Thymus (tissue), 11 donors: ENCODE results near the gene ATP5MK. TPM values are rescaled to one million over a fixed set of nuclear protein-coding genes. Genes with fewer than 3 reads are reported as not detected.
A peak's percentile ranks its signal among the peaks of the same experiment; 100 is the strongest.
"Not testable (repeated sequence)": the region's sequence is repeated elsewhere in the genome, so short reads cannot be mapped to it uniquely, and the experiment has no call there.

Experiments
- DNase-seq, 9 donors: peaks; one replicate each; pipeline ENCODE4 v3.0.0-alpha.2; 2013; ENCODE audit warnings: low spot score in 9 of 9, low read depth in 6 of 9, missing footprints in 1 of 9
- H3K27ac ChIP-seq, 2 donors: one replicate each; pipeline ENCODE4 v1.5.1; 2013; ENCODE audit warnings: control low read depth in 1 of 2, low read depth in 1 of 2, low read length in 1 of 2, mild to moderate bottlenecking in 1 of 2, moderate library complexity in 1 of 2
- H3K27me3 ChIP-seq, 2 donors: one replicate each; pipeline ENCODE4 v1.5.1; 2013; ENCODE audit warnings: low read length in 1 of 2; ENCODE audit not compliant: control insufficient read depth in 2 of 2, insufficient read depth in 1 of 2
- H3K36me3 ChIP-seq, 2 donors: one replicate each; pipeline ENCODE4 v1.5.1; 2013; ENCODE audit warnings: low read length in 1 of 2, mild to moderate bottlenecking in 1 of 2, moderate library complexity in 1 of 2; ENCODE audit not compliant: control insufficient read depth in 2 of 2, insufficient read depth in 2 of 2
- H3K4me1 ChIP-seq, 2 donors: one replicate each; pipeline ENCODE4 v1.5.1; 2013; ENCODE audit warnings: low read length in 2 of 2; ENCODE audit not compliant: control insufficient read depth in 2 of 2, insufficient read depth in 2 of 2
- H3K4me3 ChIP-seq, 2 donors: one replicate each; pipeline ENCODE4 v1.5.1; 2013; ENCODE audit warnings: low read length in 2 of 2, control low read depth in 1 of 2, mild to moderate bottlenecking in 1 of 2
- H3K9me3 ChIP-seq, 2 donors: one replicate each; pipeline ENCODE4 v1.5.1; 2013; ENCODE audit warnings: low read length in 1 of 2, mild to moderate bottlenecking in 1 of 2; ENCODE audit not compliant: control insufficient read depth in 2 of 2, insufficient read depth in 1 of 2
- WGBS: extraction: QIAGEN DNeasy Blood & Tissue Kit; methylation state at CpG from one replicate; pipeline ENCODE4 v1.1.7; 2013; 5-methylcytosine and 5-hydroxymethylcytosine counted together
- polyA plus RNA-seq: library from polyadenylated mRNA; stranded (reverse); fragments of 200-250 nt; gene quantifications from one replicate; pipeline ENCODE4 v1.2.3, GENCODE V29; 2013
- total RNA-seq: library from RNA; stranded (reverse); fragments of 120-200 nt; gene quantifications from one replicate; pipeline ENCODE4 v1.2.4, GENCODE V29; 2013
- donor health status: healthy.

The ATP5MK gene
- total and polyA plus RNA-seq, 2 donors, result 464 to 772 TPM

DNA sequence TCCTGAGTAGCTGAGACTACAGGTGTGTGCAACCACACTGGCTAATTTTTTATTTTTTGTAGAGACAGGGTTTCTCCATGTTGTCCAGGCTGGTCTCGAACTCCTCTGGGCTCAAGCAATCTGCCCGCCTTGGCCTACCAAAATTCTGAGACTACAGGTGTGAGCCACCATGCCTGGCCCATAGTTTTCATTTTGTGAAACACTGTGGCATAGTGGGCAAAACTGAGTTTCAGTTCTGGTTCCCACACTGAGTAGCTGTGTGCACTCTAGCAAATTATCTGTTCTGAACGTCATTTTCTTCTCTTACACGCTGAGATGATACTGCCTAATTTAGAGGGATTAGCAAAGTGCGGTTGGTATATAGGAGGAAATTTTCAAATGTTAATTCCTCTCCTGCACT, 13.5 kb downstream of the ATP5MK start:
- Histone ChIP-seq H3K36me3 (peaks cover 37 to 66% of the 10 kb centered on the region in 2 donors), H3K4me1 (no peaks in the 10 kb centered on the region), H3K27ac (no peak overlapping the region), H3K4me3 (no peak overlapping the region), H3K27me3 (no peaks in the 10 kb centered on the region), H3K9me3 (no peaks in the 10 kb centered on the region)
- WGBS, result 98% methylated on average over 5 of the region's 5 CpGs
- no peak for DNase-seq

DNA sequence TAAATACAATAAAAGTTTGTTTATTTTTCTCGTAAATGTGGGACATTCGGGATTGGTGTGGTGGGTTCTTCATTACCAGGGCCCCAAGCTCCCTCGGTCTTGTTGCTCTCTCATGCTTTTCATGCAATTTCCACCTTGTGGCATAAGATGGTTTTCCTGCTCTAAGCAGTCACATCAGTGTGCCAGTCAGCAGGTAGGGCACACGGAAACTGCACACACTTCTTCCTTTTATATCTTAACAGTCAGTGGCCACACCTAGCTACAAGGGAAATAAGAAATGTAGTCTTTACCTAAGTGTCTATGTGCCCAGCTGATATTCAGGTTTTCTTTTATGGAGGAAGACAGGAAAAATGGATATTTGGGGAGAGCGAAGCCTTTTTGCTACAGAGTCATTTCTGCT, 22.0 kb downstream of the ATP5MK start:
- H3K4me1 ChIP-seq, result peaks cover 7 to 20% of the 10 kb centered on the region in 2 donors
- DNase-seq, result peak in 1 of 9 donors; percentile 22
- no peak overlapping the region for H3K4me3 ChIP-seq
- WGBS, result 92% methylated on average over 5 of the region's 5 CpGs
- peaks cover 28 to 36% of the 10 kb centered on the region in 2 donors for H3K36me3 ChIP-seq
- H3K27me3 ChIP-seq, result no peaks in the 10 kb centered on the region
- H3K9me3 ChIP-seq, result no peaks in the 10 kb centered on the region
- no peak overlapping the region for H3K27ac ChIP-seq

DNA sequence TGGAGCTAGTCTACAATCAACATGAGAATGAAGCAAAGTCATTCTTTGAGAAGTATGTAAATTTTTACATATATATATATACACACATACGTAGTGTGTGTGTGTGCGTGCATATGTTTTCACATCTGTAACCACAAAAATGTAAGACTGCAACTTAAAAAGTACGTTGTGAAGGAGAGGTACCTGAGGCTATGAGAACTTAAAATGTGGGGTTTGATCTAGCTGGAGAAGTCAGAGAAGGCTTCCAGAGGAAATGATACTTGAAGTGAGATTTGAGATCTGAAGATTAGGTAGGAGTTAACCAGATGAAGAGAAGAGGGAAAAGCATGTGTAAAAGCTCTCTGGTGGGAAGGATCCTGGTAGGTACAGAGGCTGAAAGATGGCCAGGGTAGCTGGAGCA, 22.7 kb downstream of the ATP5MK start:
- Histone ChIP-seq H3K27ac (peak overlapping the region in 1 of 2 donors; percentile 58), H3K4me1 (peaks cover 7 to 26% of the 10 kb centered on the region in 2 donors), H3K9me3 (no peaks in the 10 kb centered on the region), H3K4me3 (no peak overlapping the region), H3K36me3 (peaks cover 28 to 29% of the 10 kb centered on the region in 2 donors), H3K27me3 (no peaks in the 10 kb centered on the region)
- 27% methylated on average over 3 of the region's 3 CpGs for WGBS
- DNase-seq, result peak in 5 of 9 donors; percentile 30 to 63 (median 40)

DNA sequence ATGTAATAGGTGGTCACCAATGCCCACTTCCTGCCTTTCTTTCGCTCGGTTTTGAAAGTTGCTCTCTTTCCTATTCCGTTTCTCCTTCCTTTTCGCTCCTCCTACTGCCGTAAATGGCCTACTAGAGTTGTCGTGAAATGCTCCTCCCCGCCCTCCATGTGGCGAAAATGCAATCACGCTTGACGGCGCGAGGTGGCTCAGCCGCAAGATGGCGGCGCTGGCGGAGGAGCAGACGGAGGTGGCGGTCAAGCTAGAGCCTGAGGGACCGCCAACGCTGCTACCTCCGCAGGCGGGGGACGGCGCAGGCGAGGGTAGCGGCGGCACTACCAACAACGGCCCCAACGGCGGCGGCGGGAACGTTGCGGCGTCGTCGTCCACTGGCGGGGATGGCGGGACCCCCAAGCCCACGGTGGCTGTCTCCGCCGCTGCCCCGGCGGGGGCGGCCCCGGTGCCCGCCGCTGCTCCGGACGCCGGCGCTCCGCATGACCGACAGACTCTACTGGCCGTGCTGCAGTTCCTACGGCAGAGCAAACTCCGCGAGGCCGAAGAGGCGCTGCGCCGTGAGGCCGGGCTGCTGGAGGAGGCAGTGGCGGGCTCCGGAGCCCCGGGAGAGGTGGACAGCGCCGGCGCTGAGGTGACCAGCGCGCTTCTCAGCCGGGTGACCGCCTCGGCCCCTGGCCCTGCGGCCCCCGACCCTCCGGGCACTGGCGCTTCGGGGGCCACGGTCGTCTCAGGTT, 28.3 kb downstream of the ATP5MK start, which contains the start of gene TAF5:
Gene TAF5 (plus strand): TSS at position 195 of the 737 bp plus-strand sequence. CDS start 14 bp downstream, at position 209.
- H3K27me3 ChIP-seq, result no peaks in the 10 kb centered on the region
- no peaks in the 10 kb centered on the region for H3K36me3 ChIP-seq
- H3K27ac ChIP-seq, result peak within 1 kb of the TSS; percentile 90 to 97
- peaks cover 2 to 16% of the 10 kb centered on the region in 2 donors for H3K4me1 ChIP-seq
- peak within 1 kb of the TSS; percentile 71 to 89 for H3K4me3 ChIP-seq
- H3K9me3 ChIP-seq, result no peaks in the 10 kb centered on the region
- DNase-seq, result peak; percentile 86 to 98 (median 94)
- under 1% methylated on average over 81 of the region's 81 CpGs for WGBS

DNA sequence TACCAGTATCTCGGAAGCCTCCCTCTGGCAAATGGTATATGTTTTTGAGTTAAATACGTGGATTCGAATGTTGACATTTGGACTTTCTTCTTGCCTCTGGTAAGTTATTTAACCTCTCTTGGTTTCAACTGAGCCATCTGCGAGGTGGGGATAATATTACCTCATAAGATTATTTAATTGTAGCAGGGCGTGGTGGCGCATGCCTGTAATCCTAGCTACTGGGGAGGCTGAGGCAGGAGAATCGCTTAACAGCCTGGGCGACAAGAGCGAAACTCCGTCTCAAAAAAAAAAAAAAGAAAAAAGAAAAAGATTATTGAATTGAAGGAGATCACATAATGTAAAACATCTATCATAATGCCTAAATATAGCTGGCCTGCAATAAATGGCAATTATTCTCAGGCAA, 28.9 kb downstream of the ATP5MK start:
- peak overlapping the region; percentile 71 to 89 for H3K4me3 ChIP-seq
- peak in 1 of 9 donors; percentile 7 for DNase-seq
- H3K27me3 ChIP-seq, result no peaks in the 10 kb centered on the region
- no peaks in the 10 kb centered on the region for H3K36me3 ChIP-seq
- WGBS, result 66% methylated on average over 10 of the region's 10 CpGs
- H3K4me1 ChIP-seq, result peaks cover 2 to 11% of the 10 kb centered on the region in 2 donors
- no peaks in the 10 kb centered on the region for H3K9me3 ChIP-seq
- peak overlapping the region; percentile 90 to 97 for H3K27ac ChIP-seq

- H3K4me3 ChIP-seq, H3K36me3 ChIP-seq, H3K4me1 ChIP-seq, DNase-seq, H3K27ac ChIP-seq, H3K27me3 ChIP-seq, H3K9me3 ChIP-seq: not testable (repeated sequence)
- WGBS, result 97% methylated on average over 9 of the region's 9 CpGs
These were observed 35.5 kb downstream of the ATP5MK start for GRCh38 chr10:103360791-103361190.

GRCh38 chr10:103359493-103359892, 36.8 kb downstream of the ATP5MK start:
- not testable (repeated sequence) for H3K27me3 ChIP-seq
- 98% methylated on average over 4 of the region's 4 CpGs for WGBS

DNA sequence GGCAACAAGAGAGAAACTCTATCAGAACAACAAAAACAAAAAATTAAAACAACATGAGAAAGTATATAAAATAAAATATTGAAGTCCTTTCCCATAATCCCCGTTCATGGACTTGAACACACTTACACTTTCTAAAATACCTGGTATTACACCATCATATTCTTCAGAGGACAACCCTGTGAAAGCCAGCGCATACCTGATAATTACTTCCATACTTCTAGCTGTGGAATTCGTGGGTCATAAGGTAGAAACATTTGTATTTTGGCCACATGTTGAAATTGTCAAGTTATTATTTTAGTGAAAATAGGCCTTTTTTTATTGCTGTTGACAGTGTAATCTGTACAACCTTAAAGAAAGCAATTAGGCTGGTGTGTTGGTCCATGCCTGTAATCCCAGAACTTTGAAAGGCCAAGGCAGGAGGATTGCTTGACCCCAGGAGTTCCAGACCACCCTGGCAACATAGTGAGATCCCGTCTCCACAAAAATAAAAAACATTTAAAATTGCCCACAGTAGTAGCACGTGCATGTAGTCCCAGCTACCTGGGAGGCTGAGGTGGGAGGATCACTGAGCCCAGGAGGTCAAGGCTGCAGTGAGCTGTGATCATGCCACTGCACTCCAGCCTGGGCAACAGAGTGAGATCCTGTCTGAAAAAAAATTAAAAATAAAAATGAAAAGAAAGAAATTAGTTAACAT, 40.2 kb downstream of the ATP5MK start:
- no peaks in the 10 kb centered on the region for H3K9me3 ChIP-seq
- no peaks in the 10 kb centered on the region for H3K27me3 ChIP-seq
- no peaks in the 10 kb centered on the region for H3K36me3 ChIP-seq
- no peak for DNase-seq
- no peaks in the 10 kb centered on the region for H3K4me1 ChIP-seq
- WGBS, result 94% methylated on average over 5 of the region's 5 CpGs
- no peak overlapping the region for H3K27ac ChIP-seq
- H3K4me3 ChIP-seq, result no peak overlapping the region

More at GRCh38 chr10:103359493-103359892, 36.8 kb downstream of the ATP5MK start:
- H3K9me3 ChIP-seq, H3K27ac ChIP-seq, DNase-seq, H3K4me3 ChIP-seq, H3K36me3 ChIP-seq, H3K4me1 ChIP-seq: not testable (repeated sequence)

GRCh38 chr10:103354567-103354966, 41.7 kb downstream of the ATP5MK start:
- DNase-seq, H3K27me3 ChIP-seq, H3K36me3 ChIP-seq, H3K27ac ChIP-seq, H3K4me1 ChIP-seq, H3K4me3 ChIP-seq, H3K9me3 ChIP-seq: not testable (repeated sequence)
- 98% methylated on average over 4 of the region's 4 CpGs for WGBS
